ENCODE measurements around the gene SASH1.

DNA sequence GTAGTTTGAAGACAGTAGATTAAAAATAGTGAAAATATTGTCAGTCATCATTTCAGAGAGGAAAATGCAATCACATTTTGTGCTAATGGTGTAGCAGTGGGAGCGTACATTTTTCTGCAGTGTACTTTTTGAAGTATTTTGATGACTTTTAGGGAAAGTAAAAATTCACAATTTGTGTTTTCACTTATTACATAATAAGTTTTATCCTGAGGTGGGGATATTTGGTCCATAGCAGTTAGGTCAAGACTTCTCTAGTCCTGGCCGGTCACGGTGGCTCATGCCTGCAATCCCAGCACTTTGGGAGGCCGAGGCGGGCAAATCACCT, 122.3 kb downstream of the SASH1 start:
- TF ChIP-seq, protein P1, sequence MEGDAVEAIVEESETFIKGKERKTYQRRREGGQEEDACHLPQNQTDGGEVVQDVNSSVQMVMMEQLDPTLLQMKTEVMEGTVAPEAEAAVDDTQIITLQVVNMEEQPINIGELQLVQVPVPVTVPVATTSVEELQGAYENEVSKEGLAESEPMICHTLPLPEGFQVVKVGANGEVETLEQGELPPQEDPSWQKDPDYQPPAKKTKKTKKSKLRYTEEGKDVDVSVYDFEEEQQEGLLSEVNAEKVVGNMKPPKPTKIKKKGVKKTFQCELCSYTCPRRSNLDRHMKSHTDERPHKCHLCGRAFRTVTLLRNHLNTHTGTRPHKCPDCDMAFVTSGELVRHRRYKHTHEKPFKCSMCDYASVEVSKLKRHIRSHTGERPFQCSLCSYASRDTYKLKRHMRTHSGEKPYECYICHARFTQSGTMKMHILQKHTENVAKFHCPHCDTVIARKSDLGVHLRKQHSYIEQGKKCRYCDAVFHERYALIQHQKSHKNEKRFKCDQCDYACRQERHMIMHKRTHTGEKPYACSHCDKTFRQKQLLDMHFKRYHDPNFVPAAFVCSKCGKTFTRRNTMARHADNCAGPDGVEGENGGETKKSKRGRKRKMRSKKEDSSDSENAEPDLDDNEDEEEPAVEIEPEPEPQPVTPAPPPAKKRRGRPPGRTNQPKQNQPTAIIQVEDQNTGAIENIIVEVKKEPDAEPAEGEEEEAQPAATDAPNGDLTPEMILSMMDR (IDR thresholded peaks at IDR 0.05), result no peak
- TF ChIP-seq POLR2AphosphoS5 (IDR thresholded peaks at IDR 0.05), result no peak
